BLaER1 treated with 17β-estradiol and CSF1 and Interleukin-3, amounts not matched to agents 10 nM and 100 nM (cell line): ENCODE data around the gene DGKE.

Experiments
- H3K27ac ChIP-seq, 11 experiments: shearing (Covaris generic); formaldehyde crosslinking; 2 replicates each; pipeline ENCODE4 v1.8.1; 2022
- H3K27me3 ChIP-seq, 11 experiments: shearing (Covaris generic); formaldehyde crosslinking; 2 replicates each; pipeline ENCODE4 v1.8.1; 2022
- H3K36me3 ChIP-seq, 11 experiments: shearing (Covaris generic); formaldehyde crosslinking; 2 replicates each; pipeline ENCODE4 v1.8.1; 2022
- H3K4me1 ChIP-seq, 10 experiments: shearing (Covaris generic); formaldehyde crosslinking; 2 replicates each; pipeline ENCODE4 v1.8.1; 2022
- H3K4me2 ChIP-seq, 11 experiments: shearing (Covaris generic); formaldehyde crosslinking; 2 replicates each; pipeline ENCODE4 v1.8.1; 2022
- H3K4me3 ChIP-seq, 10 experiments: shearing (Covaris generic); formaldehyde crosslinking; 2 replicates each; pipeline ENCODE4 v1.8.1; 2022
- H3K9ac ChIP-seq, 11 experiments: shearing (Covaris generic); formaldehyde crosslinking; 2 replicates each; pipeline ENCODE4 v1.8.1; 2022
- H3K9me3 ChIP-seq, 11 experiments: shearing (Covaris generic); formaldehyde crosslinking; replicated peaks in 1 of 11; 2 replicates each; pipeline ENCODE4 v1.8.1; 2022
- H4K20me1 ChIP-seq, 11 experiments: shearing (Covaris generic); formaldehyde crosslinking; 2 replicates each; pipeline ENCODE4 v1.8.1; 2022
- Cebpa-rat ChIP-seq, 11 experiments: shearing (Covaris generic); IDR thresholded peaks; 2 replicates each; pipeline ENCODE4 v1.8.1; 2022

Gene DGKE

GRCh38 chr17:56893503-56893902, 59.6 kb downstream of the DGKE start:
- no peak overlapping the region for H3K4me3 ChIP-seq
- peaks cover 0 to 60% (median 18%) of the 10 kb centered on the region in 11 experiments; a peak in 15 of 22 replicates for H4K20me1 ChIP-seq
- H3K36me3 ChIP-seq: peaks cover 99 to 100% (median 100%) of the 10 kb centered on the region in 11 experiments
- H3K9ac ChIP-seq: no peak overlapping the region
- H3K27ac ChIP-seq: no peak overlapping the region
- TF ChIP-seq Cebpa-rat (IDR thresholded peaks at IDR 0.05): no peak
- H3K4me2 ChIP-seq: no peak overlapping the region
- H3K27me3 ChIP-seq: no peaks in the 10 kb centered on the region
- no peaks in the 10 kb centered on the region; a peak in 1 of 20 replicates for H3K4me1 ChIP-seq
- peaks cover 36 to 55% (median 45%) of the 10 kb centered on the region in 11 experiments for H3K9me3 ChIP-seq

- no peak for TF ChIP-seq Cebpa-rat (IDR thresholded peaks at IDR 0.05)
- no peak overlapping the region for H3K4me3 ChIP-seq
- H4K20me1 ChIP-seq: peaks cover 0 to 75% (median 24%) of the 10 kb centered on the region in 11 experiments; a peak in 15 of 22 replicates
- no peak overlapping the region for H3K27ac ChIP-seq
- H3K9ac ChIP-seq: no peak overlapping the region
- H3K9me3 ChIP-seq: peaks cover 22 to 40% (median 31%) of the 10 kb centered on the region in 11 experiments
- peaks cover 99 to 100% (median 100%) of the 10 kb centered on the region in 11 experiments for H3K36me3 ChIP-seq
- no peak overlapping the region for H3K4me2 ChIP-seq
- no peaks in the 10 kb centered on the region; a peak in 1 of 20 replicates for H3K4me1 ChIP-seq
- no peaks in the 10 kb centered on the region for H3K27me3 ChIP-seq
Observed at GRCh38 chr17:56894859-56895455, 61.0 kb downstream of the DGKE start.

DNA sequence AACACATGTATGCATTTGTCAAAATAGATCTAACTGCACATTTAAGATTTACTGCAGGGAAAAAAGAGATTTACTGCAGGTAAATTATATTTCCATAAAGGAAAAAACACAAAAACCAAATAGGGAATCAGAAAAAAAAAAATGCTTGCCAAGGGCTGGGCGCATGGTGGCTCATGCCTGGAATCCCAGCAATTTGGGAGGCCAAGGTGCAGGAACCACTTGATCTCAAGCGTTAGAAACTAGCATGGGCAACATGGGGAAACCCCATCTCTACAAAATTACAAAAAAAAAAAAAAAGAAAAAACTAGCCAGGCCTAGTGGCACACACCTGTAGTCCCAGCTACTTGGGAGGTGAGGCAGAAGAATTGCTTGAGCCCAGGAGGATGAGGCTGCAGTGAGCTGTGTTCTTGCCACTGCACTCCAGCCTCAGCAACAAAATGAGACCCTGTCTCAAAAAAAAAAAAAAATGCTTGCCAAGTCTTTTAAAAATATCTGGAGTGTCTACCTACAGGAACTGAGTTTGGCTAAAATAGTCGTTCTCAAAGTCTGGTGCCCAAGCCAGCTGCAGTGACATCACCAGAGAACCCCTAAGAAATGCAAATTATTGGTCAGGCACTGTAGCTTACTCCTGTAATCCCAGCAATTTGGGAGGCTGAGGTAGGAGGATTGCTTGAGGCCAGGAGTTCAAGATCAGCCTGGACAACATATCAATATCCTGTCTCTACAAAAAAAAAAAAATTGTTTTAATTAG, 62.4 kb downstream of the DGKE start:
- H3K4me3 ChIP-seq: no peak overlapping the region
- peaks cover 0 to 89% (median 32%) of the 10 kb centered on the region in 11 experiments; a peak in 17 of 22 replicates for H4K20me1 ChIP-seq
- TF ChIP-seq Cebpa-rat (IDR thresholded peaks at IDR 0.05): no peak
- H3K27ac ChIP-seq: no peak overlapping the region
- no peaks in the 10 kb centered on the region for H3K27me3 ChIP-seq
- H3K36me3 ChIP-seq: peaks cover 99 to 100% (median 100%) of the 10 kb centered on the region in 11 experiments
- no peaks in the 10 kb centered on the region; a peak in 1 of 20 replicates for H3K4me1 ChIP-seq
- no peak overlapping the region for H3K4me2 ChIP-seq
- peaks cover 7 to 26% (median 16%) of the 10 kb centered on the region in 11 experiments; a peak in 18 of 22 replicates for H3K9me3 ChIP-seq
- H3K9ac ChIP-seq: no peak overlapping the region

GRCh38 chr17:56896968-56897359, 63.0 kb downstream of the DGKE start:
- H3K9ac ChIP-seq: no peak overlapping the region
- H3K36me3 ChIP-seq: peaks cover 99 to 100% (median 100%) of the 10 kb centered on the region in 11 experiments
- no peak overlapping the region for H3K4me2 ChIP-seq
- peaks cover 2 to 20% (median 13%) of the 10 kb centered on the region in 11 experiments; a peak in 14 of 22 replicates for H3K9me3 ChIP-seq
- H3K4me3 ChIP-seq: no peak overlapping the region
- no peak for TF ChIP-seq Cebpa-rat (IDR thresholded peaks at IDR 0.05)
- H3K27me3 ChIP-seq: no peaks in the 10 kb centered on the region
- H4K20me1 ChIP-seq: peaks cover 0 to 91% (median 38%) of the 10 kb centered on the region in 11 experiments; a peak in 17 of 22 replicates
- H3K4me1 ChIP-seq: no peaks in the 10 kb centered on the region; a peak in 1 of 20 replicates
- no peak overlapping the region for H3K27ac ChIP-seq

DNA sequence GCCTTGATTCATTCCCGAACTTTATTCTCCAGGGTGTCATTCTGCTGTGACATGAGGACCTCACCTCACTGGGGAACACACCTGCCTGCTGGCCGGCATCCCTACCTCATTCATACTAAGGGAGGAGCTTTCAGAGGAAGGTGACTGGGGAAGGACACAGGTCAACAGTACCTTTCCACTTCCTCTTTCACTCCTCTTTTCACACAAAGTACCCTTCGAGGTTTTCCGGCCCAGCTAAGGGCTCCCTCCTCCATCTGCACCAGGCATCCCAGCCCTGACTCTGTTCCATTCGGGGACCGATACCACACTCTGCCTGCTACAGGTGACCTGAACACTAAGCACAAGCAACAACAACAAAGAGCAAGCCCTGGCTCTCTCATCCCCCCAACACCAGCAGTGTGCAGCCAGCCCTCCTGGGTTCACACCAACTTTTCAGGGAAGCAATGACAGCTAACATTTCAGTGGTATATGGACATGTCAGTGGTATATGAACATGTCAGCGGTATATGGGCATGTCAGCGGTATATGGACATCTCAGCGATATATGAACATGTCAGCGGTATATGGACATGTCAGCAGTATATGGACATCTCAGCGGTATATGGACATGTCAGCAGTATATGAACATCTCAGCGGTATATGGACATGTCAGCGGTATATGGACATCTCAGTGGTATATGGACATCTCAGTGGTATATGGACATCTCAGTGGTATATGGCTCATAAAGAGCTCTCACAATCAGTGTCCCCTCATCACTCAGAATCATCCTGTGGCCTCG, 63.9 kb downstream of the DGKE start:
- Histone ChIP-seq H3K9me3 (peaks cover 0 to 12% (median 6%) of the 10 kb centered on the region in 11 experiments; a peak in 11 of 22 replicates), H3K4me3 (no peak overlapping the region), H3K27me3 (no peaks in the 10 kb centered on the region), H3K9ac (no peak overlapping the region), H3K27ac (no peak overlapping the region), H3K36me3 (peaks cover 99 to 100% (median 100%) of the 10 kb centered on the region in 11 experiments), H3K4me1 (no peaks in the 10 kb centered on the region; a peak in 1 of 20 replicates), H3K4me2 (no peak overlapping the region), H4K20me1 (peaks cover 0 to 97% (median 46%) of the 10 kb centered on the region in 11 experiments; a peak in 17 of 22 replicates)
- TF ChIP-seq Cebpa-rat (IDR thresholded peaks at IDR 0.05): no peak

GRCh38 chr17:56898874-56899273, 64.9 kb downstream of the DGKE start:
- Histone ChIP-seq H3K36me3 (peaks cover 99 to 100% (median 100%) of the 10 kb centered on the region in 11 experiments), H3K27ac (no peak overlapping the region), H3K9me3 (peaks cover 0 to 6% (median 0%) of the 10 kb centered on the region in 11 experiments; a peak in 5 of 22 replicates), H3K27me3 (no peaks in the 10 kb centered on the region), H3K4me3 (no peak overlapping the region), H3K4me1 (no peaks in the 10 kb centered on the region; a peak in 1 of 20 replicates), H3K9ac (no peak overlapping the region), H3K4me2 (no peak overlapping the region), H4K20me1 (peaks cover 0 to 97% (median 46%) of the 10 kb centered on the region in 11 experiments; a peak in 17 of 22 replicates)
- no peak for TF ChIP-seq Cebpa-rat (IDR thresholded peaks at IDR 0.05)

GRCh38 chr17:56899403-56899802, 65.5 kb downstream of the DGKE start:
- H3K27me3 ChIP-seq: no peaks in the 10 kb centered on the region
- no peak for TF ChIP-seq Cebpa-rat (IDR thresholded peaks at IDR 0.05)
- peaks cover 100% of the 10 kb centered on the region in 11 experiments for H3K36me3 ChIP-seq
- peaks cover 0 to 10% (median 0%) of the 10 kb centered on the region in 11 experiments; a peak in 4 of 22 replicates for H3K9me3 ChIP-seq
- no peak overlapping the region for H3K27ac ChIP-seq
- no peak overlapping the region for H3K9ac ChIP-seq
- no peaks in the 10 kb centered on the region; a peak in 1 of 20 replicates for H3K4me1 ChIP-seq
- no peak overlapping the region for H3K4me2 ChIP-seq
- no peak overlapping the region for H3K4me3 ChIP-seq
- peaks cover 3 to 100% (median 46%) of the 10 kb centered on the region in 11 experiments; a peak in 17 of 22 replicates for H4K20me1 ChIP-seq

- TF ChIP-seq Cebpa-rat (IDR thresholded peaks at IDR 0.05): no peak
- H3K36me3 ChIP-seq: peaks cover 100% of the 10 kb centered on the region in 11 experiments
- peaks cover 8 to 100% (median 41%) of the 10 kb centered on the region in 11 experiments; a peak in 18 of 22 replicates for H4K20me1 ChIP-seq
- peaks cover 0 to 16% (median 4%) of the 10 kb centered on the region in 10 experiments; a peak in 13 of 20 replicates for H3K4me1 ChIP-seq
- H3K27ac ChIP-seq: no peak overlapping the region
- H3K9me3 ChIP-seq: peaks cover 0 to 12% (median 0%) of the 10 kb centered on the region in 11 experiments; a peak in 4 of 22 replicates
- H3K9ac ChIP-seq: no peak overlapping the region
- H3K4me2 ChIP-seq: no peak overlapping the region
- no peak overlapping the region for H3K4me3 ChIP-seq
- H3K27me3 ChIP-seq: no peaks in the 10 kb centered on the region
Observed at GRCh38 chr17:56902348-56902747, 68.4 kb downstream of the DGKE start.
